Measurements from ENCODE around the gene NUDT3. TPM values are rescaled to one million over a fixed set of nuclear protein-coding genes. Genes with fewer than 3 reads are reported as not detected.

The NUDT3 gene
- total and polyA plus RNA-seq, 9 of the 15 experiments (the other 6 are each of a cell fraction or from before 2014, with no cell fraction given): 5.4 to 81.2 (median 56.4) TPM

- no peak for TF ChIP-seq NR2C2 (CRISPR knock-in tag; IDR thresholded peaks at IDR 0.05)
- TF ChIP-seq NR2C2 (tag; IDR thresholded peaks at IDR 0.05): no peak
- TF ChIP-seq, protein P1, sequence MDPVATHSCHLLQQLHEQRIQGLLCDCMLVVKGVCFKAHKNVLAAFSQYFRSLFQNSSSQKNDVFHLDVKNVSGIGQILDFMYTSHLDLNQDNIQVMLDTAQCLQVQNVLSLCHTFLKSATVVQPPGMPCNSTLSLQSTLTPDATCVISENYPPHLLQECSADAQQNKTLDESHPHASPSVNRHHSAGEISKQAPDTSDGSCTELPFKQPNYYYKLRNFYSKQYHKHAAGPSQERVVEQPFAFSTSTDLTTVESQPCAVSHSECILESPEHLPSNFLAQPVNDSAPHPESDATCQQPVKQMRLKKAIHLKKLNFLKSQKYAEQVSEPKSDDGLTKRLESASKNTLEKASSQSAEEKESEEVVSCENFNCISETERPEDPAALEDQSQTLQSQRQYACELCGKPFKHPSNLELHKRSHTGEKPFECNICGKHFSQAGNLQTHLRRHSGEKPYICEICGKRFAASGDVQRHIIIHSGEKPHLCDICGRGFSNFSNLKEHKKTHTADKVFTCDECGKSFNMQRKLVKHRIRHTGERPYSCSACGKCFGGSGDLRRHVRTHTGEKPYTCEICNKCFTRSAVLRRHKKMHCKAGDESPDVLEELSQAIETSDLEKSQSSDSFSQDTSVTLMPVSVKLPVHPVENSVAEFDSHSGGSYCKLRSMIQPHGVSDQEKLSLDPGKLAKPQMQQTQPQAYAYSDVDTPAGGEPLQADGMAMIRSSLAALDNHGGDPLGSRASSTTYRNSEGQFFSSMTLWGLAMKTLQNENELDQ (CRISPR knock-in tag; IDR thresholded peaks at IDR 0.05; ENCODE audit: borderline replicate concordance): no peak
- no peak for TF ChIP-seq STAT5B (CRISPR knock-in tag; IDR thresholded peaks at IDR 0.05)
- no peak for TF ChIP-seq MIER1 (IDR thresholded peaks at IDR 0.05; ENCODE audit: low read depth)
- no peak for TF ChIP-seq CCNT2 (IDR thresholded peaks at IDR 0.05; ENCODE audit: borderline replicate concordance, extremely low read depth, insufficient read length, low read depth, low read length)
- no peak for TF ChIP-seq MCM2 (IDR thresholded peaks at IDR 0.05; ENCODE audit: low read depth)
- no peak for TF ChIP-seq FOXK2 (conservative IDR thresholded peaks at IDR 0.05 in 1 of 2, IDR thresholded peaks at IDR 0.05 in 1 of 2; ENCODE audit: low read depth in 2 of 2)
- TF ChIP-seq DLX4 (CRISPR knock-in tag; IDR thresholded peaks at IDR 0.05): no peak
- no peak for TF ChIP-seq POLR2B (IDR thresholded peaks at IDR 0.05; ENCODE audit: low read depth, partially characterized antibody)
- TF ChIP-seq ZNF174 (CRISPR knock-in tag; IDR thresholded peaks at IDR 0.05): no peak
- no peak for TF ChIP-seq MEF2D (tag; conservative IDR thresholded peaks at IDR 0.05; ENCODE audit: low read depth)
- no peak for TF ChIP-seq POLR3A (IDR thresholded peaks at IDR 0.05; ENCODE audit: borderline replicate concordance, extremely low read depth, insufficient read depth, insufficient read length)
- no peak for TF ChIP-seq SRSF9 (IDR thresholded peaks at IDR 0.05; ENCODE audit: borderline replicate concordance, low read depth, low read length)
- no peak for TF ChIP-seq PRMT5 (CRISPR knock-in tag; IDR thresholded peaks at IDR 0.05)
- TF ChIP-seq PCBP1 (IDR thresholded peaks at IDR 0.05; ENCODE audit: low read depth, low read length, poor library complexity, severe bottlenecking): no peak
- no peak for TF ChIP-seq ZNF282 (CRISPR knock-in tag; IDR thresholded peaks at IDR 0.05)
- TF ChIP-seq, protein P2, sequence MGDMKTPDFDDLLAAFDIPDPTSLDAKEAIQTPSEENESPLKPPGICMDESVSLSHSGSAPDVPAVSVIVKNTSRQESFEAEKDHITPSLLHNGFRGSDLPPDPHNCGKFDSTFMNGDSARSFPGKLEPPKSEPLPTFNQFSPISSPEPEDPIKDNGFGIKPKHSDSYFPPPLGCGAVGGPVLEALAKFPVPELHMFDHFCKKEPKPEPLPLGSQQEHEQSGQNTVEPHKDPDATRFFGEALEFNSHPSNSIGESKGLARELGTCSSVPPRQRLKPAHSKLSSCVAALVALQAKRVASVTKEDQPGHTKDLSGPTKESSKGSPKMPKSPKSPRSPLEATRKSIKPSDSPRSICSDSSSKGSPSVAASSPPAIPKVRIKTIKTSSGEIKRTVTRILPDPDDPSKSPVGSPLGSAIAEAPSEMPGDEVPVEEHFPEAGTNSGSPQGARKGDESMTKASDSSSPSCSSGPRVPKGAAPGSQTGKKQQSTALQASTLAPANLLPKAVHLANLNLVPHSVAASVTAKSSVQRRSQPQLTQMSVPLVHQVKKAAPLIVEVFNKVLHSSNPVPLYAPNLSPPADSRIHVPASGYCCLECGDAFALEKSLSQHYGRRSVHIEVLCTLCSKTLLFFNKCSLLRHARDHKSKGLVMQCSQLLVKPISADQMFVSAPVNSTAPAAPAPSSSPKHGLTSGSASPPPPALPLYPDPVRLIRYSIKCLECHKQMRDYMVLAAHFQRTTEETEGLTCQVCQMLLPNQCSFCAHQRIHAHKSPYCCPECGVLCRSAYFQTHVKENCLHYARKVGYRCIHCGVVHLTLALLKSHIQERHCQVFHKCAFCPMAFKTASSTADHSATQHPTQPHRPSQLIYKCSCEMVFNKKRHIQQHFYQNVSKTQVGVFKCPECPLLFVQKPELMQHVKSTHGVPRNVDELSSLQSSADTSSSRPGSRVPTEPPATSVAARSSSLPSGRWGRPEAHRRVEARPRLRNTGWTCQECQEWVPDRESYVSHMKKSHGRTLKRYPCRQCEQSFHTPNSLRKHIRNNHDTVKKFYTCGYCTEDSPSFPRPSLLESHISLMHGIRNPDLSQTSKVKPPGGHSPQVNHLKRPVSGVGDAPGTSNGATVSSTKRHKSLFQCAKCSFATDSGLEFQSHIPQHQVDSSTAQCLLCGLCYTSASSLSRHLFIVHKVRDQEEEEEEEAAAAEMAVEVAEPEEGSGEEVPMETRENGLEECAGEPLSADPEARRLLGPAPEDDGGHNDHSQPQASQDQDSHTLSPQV (IDR thresholded peaks at IDR 0.05): no peak; the same call in none of the 2 replicates
- TF ChIP-seq TARDBP (IDR thresholded peaks at IDR 0.05): no peak
- no peak for TF ChIP-seq ZNF436 (CRISPR knock-in tag; IDR thresholded peaks at IDR 0.05)
- TF ChIP-seq NFIX (CRISPR knock-in tag; IDR thresholded peaks at IDR 0.05; ENCODE audit: low read depth): no peak
These were observed 1.7 kb downstream of the NUDT3 start (continued) for GRCh38 chr6:34390531-34391472.
